GF-D8 (cell line): ENCODE measurements around the gene DMRTA1.
"Not testable (repeated sequence)": the region's sequence is repeated elsewhere in the genome, so short reads cannot be mapped to it uniquely, and the experiment has no call there.

Experiments used
- DNase-seq: peaks from one replicate; lab custom pipeline; 2025; lab: John Stamatoyannopoulos, UW

The DMRTA1 gene

DNA sequence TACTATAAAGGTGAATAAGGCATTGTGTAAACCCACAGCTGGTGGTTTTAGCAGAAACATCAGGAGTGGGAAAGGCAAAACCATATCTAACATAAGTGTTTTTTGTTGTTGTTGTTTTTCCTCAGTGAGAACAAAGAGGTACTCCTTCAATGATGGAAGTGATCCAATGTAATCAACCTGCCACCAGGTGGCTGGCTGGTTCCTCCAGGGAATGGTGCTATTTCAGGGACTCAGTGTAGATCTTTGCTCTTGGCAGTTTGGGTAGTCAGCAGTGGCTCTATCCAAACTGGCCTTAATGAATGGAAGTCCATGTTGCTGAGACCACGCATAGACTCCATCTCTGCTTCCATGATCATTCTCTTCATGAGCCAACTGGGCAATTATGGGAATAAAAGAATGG is 10.8 kb downstream of the DMRTA1 start:
- no peak for DNase-seq

GRCh38 chr9:22463205-22463604 is 16.6 kb downstream of the DMRTA1 start:
- DNase-seq = no peak

- DNase-seq = peak; percentile 4
Observed at GRCh38 chr9:22469928-22470544, 23.4 kb downstream of the DMRTA1 start.

GRCh38 chr9:22481566-22481965 is 34.9 kb downstream of the DMRTA1 start:
- DNase-seq = no peak

GRCh38 chr9:22483528-22484070 is 37.0 kb downstream of the DMRTA1 start:
- no peak for DNase-seq

DNA sequence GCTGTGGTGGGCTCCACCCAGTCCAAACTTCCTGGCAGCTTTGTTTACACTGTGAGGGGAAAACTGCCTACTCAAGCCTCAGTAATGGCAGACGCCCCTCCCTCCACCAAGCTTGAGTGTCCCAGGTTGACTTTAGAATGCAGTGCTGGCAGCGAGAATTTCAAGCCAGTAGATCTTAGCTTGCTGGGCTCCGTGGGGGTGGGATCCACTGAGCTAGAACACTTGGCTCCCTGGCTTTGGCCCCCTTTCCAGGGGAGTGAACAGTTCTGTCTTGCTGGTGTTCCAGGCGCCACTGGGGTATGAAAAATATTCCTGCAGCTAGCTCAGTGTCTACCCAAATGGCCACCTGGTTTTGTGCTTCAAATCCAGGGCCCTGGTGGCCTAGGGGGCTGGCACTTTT is 49.6 kb downstream of the DMRTA1 start:
- not testable (repeated sequence) for DNase-seq
